Measurements from ENCODE around the gene CYTH2. TPM values are rescaled to one million over a fixed set of nuclear protein-coding genes. Genes with fewer than 3 reads are reported as not detected.

CYTH2 gene
- total RNA-seq, 1 donor, result 66.2 TPM

GRCh38 chr19:48480558-48481500, 11.7 kb downstream of the CYTH2 start:
- Histone ChIP-seq H4K20me1 (ENCODE audit: insufficient read depth, low read length) (no peaks in the 10 kb centered on the region), H3K79me2 (ENCODE audit: insufficient read depth, low read length) (no peaks in the 10 kb centered on the region), H3K4me3 (ENCODE audit: insufficient read depth, low read length) (peak overlapping the region; percentile 73), H3K27ac (ENCODE audit: low read depth, low read length) (peak overlapping the region; percentile 58), H3K4me2 (ENCODE audit: insufficient read depth, low read length) (peak overlapping the region; percentile 89), H3K36me3 (ENCODE audit: insufficient read depth, low read length) (peaks cover 24% of the 10 kb centered on the region), H3K9me3 (ENCODE audit: low read depth, low read length) (no peaks in the 10 kb centered on the region), H2AFZ (ENCODE audit: low read length) (peak overlapping the region; percentile 70), H3K27me3 (ENCODE audit: insufficient read depth, low read length) (no peaks in the 10 kb centered on the region), H3K4me1 (ENCODE audit: insufficient read depth, low read length) (peaks cover 27% of the 10 kb centered on the region)
- DNase-seq (ENCODE audit: insufficient read length, low spot score, missing footprints), result peak; percentile 93
- no peak for TF ChIP-seq CTCF (IDR thresholded peaks at IDR 0.05; ENCODE audit: extremely low read depth, low read depth, low read length)

- H2AFZ ChIP-seq (ENCODE audit: low read length), result no peak overlapping the region
- H4K20me1 ChIP-seq (ENCODE audit: insufficient read depth, low read length), result no peaks in the 10 kb centered on the region
- no peaks in the 10 kb centered on the region for H3K79me2 ChIP-seq (ENCODE audit: insufficient read depth, low read length)
- no peak overlapping the region for H3K4me3 ChIP-seq (ENCODE audit: insufficient read depth, low read length)
- no peaks in the 10 kb centered on the region for H3K9me3 ChIP-seq (ENCODE audit: low read depth, low read length)
- TF ChIP-seq CTCF (IDR thresholded peaks at IDR 0.05; ENCODE audit: extremely low read depth, low read depth, low read length), result no peak
- H3K4me1 ChIP-seq (ENCODE audit: insufficient read depth, low read length), result peaks cover 27% of the 10 kb centered on the region
- H3K36me3 ChIP-seq (ENCODE audit: insufficient read depth, low read length), result peaks cover 13% of the 10 kb centered on the region
- H3K27ac ChIP-seq (ENCODE audit: low read depth, low read length), result peak overlapping the region; percentile 33
- no peak overlapping the region for H3K4me2 ChIP-seq (ENCODE audit: insufficient read depth, low read length)
- no peaks in the 10 kb centered on the region for H3K27me3 ChIP-seq (ENCODE audit: insufficient read depth, low read length)
- DNase-seq (ENCODE audit: insufficient read length, low spot score, missing footprints), result peak; percentile 93
Measured at GRCh38 chr19:48481846-48482639, 12.9 kb downstream of the CYTH2 start.

GRCh38 chr19:48483301-48483700, 14.1 kb downstream of the CYTH2 start:
- Histone ChIP-seq H3K27me3 (ENCODE audit: insufficient read depth, low read length) (no peaks in the 10 kb centered on the region), H4K20me1 (ENCODE audit: insufficient read depth, low read length) (no peaks in the 10 kb centered on the region), H3K9me3 (ENCODE audit: low read depth, low read length) (no peaks in the 10 kb centered on the region), H3K4me3 (ENCODE audit: insufficient read depth, low read length) (no peak overlapping the region), H3K79me2 (ENCODE audit: insufficient read depth, low read length) (no peaks in the 10 kb centered on the region), H3K27ac (ENCODE audit: low read depth, low read length) (no peak overlapping the region), H3K4me1 (ENCODE audit: insufficient read depth, low read length) (peaks cover 37% of the 10 kb centered on the region), H3K36me3 (ENCODE audit: insufficient read depth, low read length) (peaks cover 7% of the 10 kb centered on the region), H3K4me2 (ENCODE audit: insufficient read depth, low read length) (no peak overlapping the region), H2AFZ (ENCODE audit: low read length) (no peak overlapping the region)
- TF ChIP-seq CTCF (IDR thresholded peaks at IDR 0.05; ENCODE audit: extremely low read depth, low read depth, low read length), result no peak
- DNase-seq (ENCODE audit: insufficient read length, low spot score, missing footprints), result peak; percentile 62

Measured in osteoblast (primary cell).